Measurements from ENCODE around the gene ADAMTS6.

DNA sequence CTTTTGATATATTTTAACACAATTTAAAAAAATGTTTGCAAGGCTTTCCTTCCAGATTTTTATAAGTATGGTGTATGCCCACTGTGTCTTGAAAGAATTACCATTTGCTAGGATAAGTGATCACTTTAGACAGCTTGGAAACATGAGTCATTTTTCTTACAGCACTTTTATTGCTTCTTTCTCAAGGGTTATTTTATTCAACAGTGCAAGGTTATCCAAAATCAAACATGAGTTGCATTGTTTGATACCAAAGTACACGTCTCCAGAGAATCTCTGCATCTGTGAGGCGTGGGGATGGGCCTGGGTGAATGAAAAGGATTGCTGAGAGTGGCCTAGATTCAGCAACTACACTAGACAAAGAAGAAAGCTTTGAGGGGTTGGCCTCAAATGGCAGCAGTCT lies 329.6 kb downstream of the ADAMTS6 start:
- no peak for TF ChIP-seq POLR2A (IDR thresholded peaks at IDR 0.05)
- TF ChIP-seq, protein P1, sequence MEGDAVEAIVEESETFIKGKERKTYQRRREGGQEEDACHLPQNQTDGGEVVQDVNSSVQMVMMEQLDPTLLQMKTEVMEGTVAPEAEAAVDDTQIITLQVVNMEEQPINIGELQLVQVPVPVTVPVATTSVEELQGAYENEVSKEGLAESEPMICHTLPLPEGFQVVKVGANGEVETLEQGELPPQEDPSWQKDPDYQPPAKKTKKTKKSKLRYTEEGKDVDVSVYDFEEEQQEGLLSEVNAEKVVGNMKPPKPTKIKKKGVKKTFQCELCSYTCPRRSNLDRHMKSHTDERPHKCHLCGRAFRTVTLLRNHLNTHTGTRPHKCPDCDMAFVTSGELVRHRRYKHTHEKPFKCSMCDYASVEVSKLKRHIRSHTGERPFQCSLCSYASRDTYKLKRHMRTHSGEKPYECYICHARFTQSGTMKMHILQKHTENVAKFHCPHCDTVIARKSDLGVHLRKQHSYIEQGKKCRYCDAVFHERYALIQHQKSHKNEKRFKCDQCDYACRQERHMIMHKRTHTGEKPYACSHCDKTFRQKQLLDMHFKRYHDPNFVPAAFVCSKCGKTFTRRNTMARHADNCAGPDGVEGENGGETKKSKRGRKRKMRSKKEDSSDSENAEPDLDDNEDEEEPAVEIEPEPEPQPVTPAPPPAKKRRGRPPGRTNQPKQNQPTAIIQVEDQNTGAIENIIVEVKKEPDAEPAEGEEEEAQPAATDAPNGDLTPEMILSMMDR (IDR thresholded peaks at IDR 0.05) = no peak

Data from uterus (tissue), 2 donors.